GM12891 (cell line): ENCODE measurements around the gene NCAN.

Experiments
- POLR2A ChIP-seq: IDR thresholded peaks from 2 replicates; pipeline ENCODE4 v1.6.1; 2011; ENCODE audit warnings: low read depth, low read length, control low read depth
- POLR2AphosphoS5 ChIP-seq: IDR thresholded peaks from 2 replicates; pipeline ENCODE4 v1.6.1; 2011; ENCODE audit warnings: low read depth, low read length, control low read depth
- SPI1 ChIP-seq: IDR thresholded peaks from 2 replicates; pipeline ENCODE4 v1.6.1; 2011; ENCODE audit warnings: low read depth, low read length, control low read depth

DNA sequence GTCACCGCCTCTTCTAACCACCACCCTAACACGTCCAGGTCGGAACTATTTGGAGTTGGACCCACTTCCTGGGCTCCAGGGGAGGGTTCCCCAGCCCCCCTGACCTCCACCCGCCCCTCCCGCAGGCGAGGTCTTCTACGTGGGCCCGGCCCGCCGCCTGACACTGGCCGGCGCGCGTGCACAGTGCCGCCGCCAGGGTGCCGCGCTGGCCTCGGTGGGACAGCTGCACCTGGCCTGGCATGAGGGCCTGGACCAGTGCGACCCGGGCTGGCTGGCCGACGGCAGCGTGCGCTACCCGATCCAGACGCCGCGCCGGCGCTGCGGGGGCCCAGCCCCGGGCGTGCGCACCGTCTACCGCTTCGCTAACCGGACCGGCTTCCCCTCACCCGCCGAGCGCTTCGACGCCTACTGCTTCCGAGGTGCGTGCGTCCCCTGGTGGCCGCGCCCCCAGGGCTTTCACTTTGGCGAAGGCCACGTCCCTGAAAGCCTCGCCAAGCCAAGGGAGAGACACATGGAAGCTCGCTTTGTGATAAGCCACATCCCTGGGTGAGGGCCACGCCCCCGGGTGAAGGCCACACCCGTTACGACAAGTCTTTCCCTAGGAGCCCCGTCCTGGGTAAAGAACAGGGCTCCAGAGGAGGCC, 13.2 kb downstream of the NCAN start:
- TF ChIP-seq POLR2A (no peak), POLR2AphosphoS5 (no peak), SPI1 (no peak)
